ENCODE measurements around the gene WDR27.

Gene WDR27

GRCh38 chr6:169533301-169534038 lies 168.4 kb downstream of the WDR27 start:
- H3K27me3 ChIP-seq (ENCODE audit: insufficient read depth, low read length, poor library complexity, severe bottlenecking) = no peaks in the 10 kb centered on the region
- H4K20me1 ChIP-seq (ENCODE audit: insufficient read depth, low read length, poor library complexity, severe bottlenecking) = no peaks in the 10 kb centered on the region
- no peak overlapping the region for H3K4me3 ChIP-seq (ENCODE audit: low read length, poor library complexity, severe bottlenecking)
- H3K9me3 ChIP-seq (ENCODE audit: insufficient read depth, low read depth, low read length) = peaks cover 12% of the 10 kb centered on the region; the same call in 1 of the 2 replicates
- H3K9ac ChIP-seq (ENCODE audit: low read depth, low read length, poor library complexity, severe bottlenecking) = no peak overlapping the region
- H2AFZ ChIP-seq (ENCODE audit: low read length) = no peak overlapping the region
- H3K79me2 ChIP-seq (ENCODE audit: insufficient read depth, low read length) = no peaks in the 10 kb centered on the region
- no peaks in the 10 kb centered on the region for H3K4me1 ChIP-seq (ENCODE audit: insufficient read depth, low read length, poor library complexity, severe bottlenecking)
- no peaks in the 10 kb centered on the region for H3K9me2 ChIP-seq (replicated peaks; ENCODE audit: low read depth, low read length)
- no peak overlapping the region for H3K4me2 ChIP-seq (ENCODE audit: low read depth, low read length, poor library complexity, severe bottlenecking)
- H3K36me3 ChIP-seq (ENCODE audit: insufficient read depth, low read length) = no peaks in the 10 kb centered on the region
- no peak for TF ChIP-seq CTCF (conservative IDR thresholded peaks at IDR 0.05; ENCODE audit: low read length)
- no peaks in the 10 kb centered on the region for H3F3A ChIP-seq (ENCODE audit: low read depth)

- Histone ChIP-seq H3K4me3 (ENCODE audit: low read length, poor library complexity, severe bottlenecking) (no peak overlapping the region), H3K4me2 (ENCODE audit: low read depth, low read length, poor library complexity, severe bottlenecking) (no peak overlapping the region)
These were observed 171.1 kb downstream of the WDR27 start for GRCh38 chr6:169530752-169531123.

GRCh38 chr6:169529931-169530751 lies 171.7 kb downstream of the WDR27 start:
- no peaks in the 10 kb centered on the region for H3K79me2 ChIP-seq (ENCODE audit: insufficient read depth, low read length)
- H3K9me3 ChIP-seq (ENCODE audit: insufficient read depth, low read depth, low read length) = peaks cover 7% of the 10 kb centered on the region; the same call in 1 of the 2 replicates
- no peak overlapping the region for H3K4me3 ChIP-seq (ENCODE audit: low read length, poor library complexity, severe bottlenecking)
- H3K9ac ChIP-seq (ENCODE audit: low read depth, low read length, poor library complexity, severe bottlenecking) = no peak overlapping the region
- H3K9me2 ChIP-seq (replicated peaks; ENCODE audit: low read depth, low read length) = no peaks in the 10 kb centered on the region
- no peaks in the 10 kb centered on the region for H3F3A ChIP-seq (ENCODE audit: low read depth)
- no peak for TF ChIP-seq EZH2phosphoT487 (IDR thresholded peaks at IDR 0.05; ENCODE audit: borderline replicate concordance)
- TF ChIP-seq CTCF (conservative IDR thresholded peaks at IDR 0.05; ENCODE audit: low read length) = no peak
- no peaks in the 10 kb centered on the region for H3K4me1 ChIP-seq (ENCODE audit: insufficient read depth, low read length, poor library complexity, severe bottlenecking)
- no peaks in the 10 kb centered on the region for H4K20me1 ChIP-seq (ENCODE audit: insufficient read depth, low read length, poor library complexity, severe bottlenecking)
- no peaks in the 10 kb centered on the region for H3K36me3 ChIP-seq (ENCODE audit: insufficient read depth, low read length)
- H2AFZ ChIP-seq (ENCODE audit: low read length) = no peak overlapping the region
- no peaks in the 10 kb centered on the region for H3K27me3 ChIP-seq (ENCODE audit: insufficient read depth, low read length, poor library complexity, severe bottlenecking)
- H3K4me2 ChIP-seq (ENCODE audit: low read depth, low read length, poor library complexity, severe bottlenecking) = no peak overlapping the region

More at GRCh38 chr6:169530752-169531123, 171.1 kb downstream of the WDR27 start:
- Histone ChIP-seq H3K9me3 (ENCODE audit: insufficient read depth, low read depth, low read length) (peaks cover 8% of the 10 kb centered on the region; the same call in 1 of the 2 replicates), H3K9ac (ENCODE audit: low read depth, low read length, poor library complexity, severe bottlenecking) (no peak overlapping the region), H3K9me2 (replicated peaks; ENCODE audit: low read depth, low read length) (no peaks in the 10 kb centered on the region), H3K4me1 (ENCODE audit: insufficient read depth, low read length, poor library complexity, severe bottlenecking) (no peaks in the 10 kb centered on the region), H3K79me2 (ENCODE audit: insufficient read depth, low read length) (no peaks in the 10 kb centered on the region), H2AFZ (ENCODE audit: low read length) (no peak overlapping the region), H3K36me3 (ENCODE audit: insufficient read depth, low read length) (no peaks in the 10 kb centered on the region), H3F3A (ENCODE audit: low read depth) (no peaks in the 10 kb centered on the region), H3K27me3 (ENCODE audit: insufficient read depth, low read length, poor library complexity, severe bottlenecking) (no peaks in the 10 kb centered on the region), H4K20me1 (ENCODE audit: insufficient read depth, low read length, poor library complexity, severe bottlenecking) (no peaks in the 10 kb centered on the region)
- TF ChIP-seq EZH2phosphoT487 (IDR thresholded peaks at IDR 0.05; ENCODE audit: borderline replicate concordance) (no peak), CTCF (conservative IDR thresholded peaks at IDR 0.05; ENCODE audit: low read length) (no peak)

Data from Loucy (cell line).